Measurements from ENCODE around the gene SDR42E1. TPM values are rescaled to one million over a fixed set of nuclear protein-coding genes. Genes with fewer than 3 reads are reported as not detected.

Gene SDR42E1
- polyA plus RNA-seq, 2 of the 4 experiments (the other 2 are of a cell fraction): 1.7 to 5.2 TPM

GRCh38 chr16:82055117-82055516 is 43.8 kb upstream of the SDR42E1 start:
- Histone ChIP-seq H3K4me1 (no peaks in the 10 kb centered on the region), H3K27ac (no peak overlapping the region), H3K9me3 (no peaks in the 10 kb centered on the region), H3K4me3 (no peak overlapping the region), H3K4me2 (no peak overlapping the region)
- ChIA-PET CTCF (interaction anchor here (1.3 kb wide), 1 partner anchor 114 kb away, joined by 5 read pairs; no protein-coding TSS in a partner anchor), POLR2A (no interaction called here)
- 8% methylated on average over 3 of the region's 3 CpGs for WGBS (ENCODE audit: missing lambda C conversion rate)
- DNase-seq (ENCODE audit: low read depth in 1 of 2, low spot score in 1 of 2): no peak
- TF ChIP-seq NFE2L2 (conservative IDR thresholded peaks at IDR 0.05; ENCODE audit: low read length): no peak
- TF ChIP-seq, protein P1, sequence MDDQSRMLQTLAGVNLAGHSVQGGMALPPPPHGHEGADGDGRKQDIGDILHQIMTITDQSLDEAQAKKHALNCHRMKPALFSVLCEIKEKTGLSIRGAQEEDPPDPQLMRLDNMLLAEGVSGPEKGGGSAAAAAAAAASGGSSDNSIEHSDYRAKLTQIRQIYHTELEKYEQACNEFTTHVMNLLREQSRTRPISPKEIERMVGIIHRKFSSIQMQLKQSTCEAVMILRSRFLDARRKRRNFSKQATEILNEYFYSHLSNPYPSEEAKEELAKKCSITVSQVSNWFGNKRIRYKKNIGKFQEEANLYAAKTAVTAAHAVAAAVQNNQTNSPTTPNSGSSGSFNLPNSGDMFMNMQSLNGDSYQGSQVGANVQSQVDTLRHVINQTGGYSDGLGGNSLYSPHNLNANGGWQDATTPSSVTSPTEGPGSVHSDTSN (IDR thresholded peaks at IDR 0.05): no peak
- TF ChIP-seq HOXB13 (CRISPR knock-in tag; IDR thresholded peaks at IDR 0.05; ENCODE audit: low read depth): no peak
- no peak for TF ChIP-seq ZNF302 (CRISPR knock-in tag; IDR thresholded peaks at IDR 0.05)
- no peak for TF ChIP-seq CBX8 (IDR thresholded peaks at IDR 0.05)
- TF ChIP-seq RARB (CRISPR knock-in tag; IDR thresholded peaks at IDR 0.05): no peak
- TF ChIP-seq CEBPB (IDR thresholded peaks at IDR 0.05): no peak
- no peak for TF ChIP-seq EHF (CRISPR knock-in tag; IDR thresholded peaks at IDR 0.05)
- TF ChIP-seq ZFP36 (IDR thresholded peaks at IDR 0.05; ENCODE audit: borderline replicate concordance, partially characterized antibody): no peak
- TF ChIP-seq RNF2 (IDR thresholded peaks at IDR 0.05; ENCODE audit: borderline replicate concordance, low read depth): no peak
- no peak for TF ChIP-seq HES2 (IDR thresholded peaks at IDR 0.05)
- ATAC-seq: no peak
- FAIRE-seq: no peak

GRCh38 chr16:82051656-82052055 is 40.4 kb upstream of the SDR42E1 start:
- H3K4me2 ChIP-seq: no peak overlapping the region
- H3K4me1 ChIP-seq: no peaks in the 10 kb centered on the region
- 15% methylated on average over 5 of the region's 5 CpGs for WGBS (ENCODE audit: missing lambda C conversion rate)
- H3K27ac ChIP-seq: no peak overlapping the region
- POLR2A ChIA-PET: no interaction called here
- TF ChIP-seq NFE2L2 (conservative IDR thresholded peaks at IDR 0.05; ENCODE audit: low read length) (no peak), RARB (CRISPR knock-in tag; IDR thresholded peaks at IDR 0.05) (no peak), SMC3 (IDR thresholded peaks at IDR 0.05) (no peak), HEYL (CRISPR knock-in tag; IDR thresholded peaks at IDR 0.05) (no peak), TFCP2L1 (CRISPR knock-in tag; IDR thresholded peaks at IDR 0.05) (no peak)
- TF ChIP-seq, protein P1 (IDR thresholded peaks at IDR 0.05): no peak
- FAIRE-seq: no peak
- no peaks in the 10 kb centered on the region for H3K9me3 ChIP-seq
- CTCF ChIA-PET: interaction anchor here (1.3 to 1.8 kb wide), 3 partner anchors 11 to 112 kb away, joined by 3 to 5 read pairs (median 5); no protein-coding TSS in a partner anchor
- ATAC-seq: no peak
- no peak overlapping the region for H3K4me3 ChIP-seq
- DNase-seq (ENCODE audit: low read depth in 1 of 2, low spot score in 1 of 2): no peak

- no peak overlapping the region for H3K4me2 ChIP-seq
- no peak for TF ChIP-seq HES2 (IDR thresholded peaks at IDR 0.05)
- CTCF ChIA-PET: interaction anchor here (1.3 to 1.8 kb wide), 4 partner anchors 11 to 111 kb away, joined by 3 to 6 read pairs (median 5); no protein-coding TSS in a partner anchor
- no peak for FAIRE-seq
- H3K27ac ChIP-seq: no peak overlapping the region
- WGBS (ENCODE audit: missing lambda C conversion rate): 53% methylated on average over 4 of the region's 4 CpGs
- no peaks in the 10 kb centered on the region for H3K4me1 ChIP-seq
- no peak for ATAC-seq
- H3K4me3 ChIP-seq: no peak overlapping the region
- DNase-seq (ENCODE audit: low read depth in 1 of 2, low spot score in 1 of 2): no peak
- H3K9me3 ChIP-seq: no peaks in the 10 kb centered on the region
- POLR2A ChIA-PET: no interaction called here
These were observed 39.7 kb upstream of the SDR42E1 start for GRCh38 chr16:82050909-82051357.

DNA sequence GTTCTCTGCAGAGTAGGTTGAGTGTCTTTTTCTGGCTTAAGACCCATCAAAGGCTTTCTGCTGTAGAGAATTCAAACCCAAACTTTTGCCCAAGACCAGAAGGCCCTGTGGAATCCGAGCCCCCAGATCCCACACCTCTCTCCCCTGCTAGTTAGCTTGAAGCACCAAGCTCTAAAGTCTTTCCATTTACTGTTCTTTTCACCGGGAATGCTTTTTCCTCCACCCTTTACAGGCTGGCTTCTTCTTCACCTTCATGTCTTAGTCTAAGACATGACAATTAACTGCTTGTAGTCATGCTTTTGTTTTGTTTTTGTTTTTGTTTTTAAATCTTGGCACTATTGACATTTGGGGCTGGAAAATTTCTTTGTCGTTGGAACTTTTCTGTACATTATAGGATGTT is 39.2 kb upstream of the SDR42E1 start:
- ChIA-PET POLR2A (no interaction called here), CTCF (interaction anchor here (1.6 to 1.8 kb wide), 2 partner anchors 12 to 110 kb away, joined by 5 to 6 read pairs; no protein-coding TSS in a partner anchor)
- ATAC-seq (no peak), FAIRE-seq (no peak), DNase-seq (ENCODE audit: low read depth in 1 of 2, low spot score in 1 of 2) (no peak)
- Histone ChIP-seq H3K4me2 (no peak overlapping the region), H3K27ac (no peak overlapping the region), H3K9me3 (no peaks in the 10 kb centered on the region), H3K4me3 (no peak overlapping the region), H3K4me1 (no peaks in the 10 kb centered on the region)
- TF ChIP-seq KDM1A (IDR thresholded peaks at IDR 0.05; ENCODE audit: low read depth) (no peak), ESRRA (IDR thresholded peaks at IDR 0.05; ENCODE audit: borderline replicate concordance, low read length) (no peak), EP300 (IDR thresholded peaks at IDR 0.05) (no peak), HOXA7 (CRISPR knock-in tag; IDR thresholded peaks at IDR 0.05) (no peak), NR3C1 (IDR thresholded peaks at IDR 0.05) (no peak)
- TF ChIP-seq, protein P1 (IDR thresholded peaks at IDR 0.05): no peak
- WGBS (ENCODE audit: missing lambda C conversion rate): 4% methylated on average over 3 of the region's 3 CpGs
